Measurements from ENCODE around the gene EPHA5. TPM values are rescaled to one million over a fixed set of nuclear protein-coding genes. Genes with fewer than 3 reads are reported as not detected.

Gene EPHA5
- total RNA-seq, 1 experiment from 2014 or later = not detected

DNA sequence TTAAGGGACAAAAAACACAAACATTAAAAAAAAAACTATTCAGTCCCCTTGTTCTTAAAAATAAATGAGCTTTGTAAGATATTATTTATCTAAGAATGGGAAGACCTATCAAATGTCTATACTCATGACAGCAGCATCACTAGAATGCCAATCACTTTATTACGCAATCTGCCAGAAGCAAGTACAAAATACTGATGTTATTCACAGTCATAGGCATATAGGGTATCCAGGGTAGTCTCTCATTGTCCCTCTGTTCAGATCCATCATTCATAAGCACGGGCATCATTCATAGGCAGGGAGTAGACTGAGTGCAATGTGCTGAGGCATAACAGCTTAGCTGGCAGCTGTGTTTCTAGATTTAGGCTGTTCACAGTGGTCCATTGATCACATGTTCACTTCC lies 109.1 kb downstream of the EPHA5 start:
- no peaks in the 10 kb centered on the region for H3K9me3 Mint-ChIP-seq
- Histone ChIP-seq H2BK5ac (ENCODE audit: insufficient read length, low read length) (no peak overlapping the region), H2AFZ (ENCODE audit: low read length) (no peak overlapping the region), H3K79me2 (ENCODE audit: insufficient read depth, low read length) (no peaks in the 10 kb centered on the region), H4K8ac (replicated peaks; ENCODE audit: insufficient read length, low read depth, low read length) (no peak overlapping the region), H2BK120ac (ENCODE audit: low read depth, low read length, poor library complexity, severe bottlenecking) (no peak overlapping the region), H3K4ac (ENCODE audit: low read depth, low read length) (no peak overlapping the region), H3K4me1 (ENCODE audit: insufficient read depth, low read length) (no peaks in the 10 kb centered on the region), H2BK20ac (ENCODE audit: low read depth, low read length, poor library complexity, severe bottlenecking) (no peak overlapping the region), H3K23ac (ENCODE audit: insufficient read length, low read depth, low read length) (no peak overlapping the region), H3K9me3 (ENCODE audit: control insufficient read depth, low read depth, low read length) (no peaks in the 10 kb centered on the region), H3K56ac (ENCODE audit: insufficient read length, low read depth, low read length) (no peak overlapping the region), H3K4me2 (ENCODE audit: insufficient read depth, insufficient read length, low read length) (no peak overlapping the region), H3K14ac (ENCODE audit: insufficient read depth, low read length) (no peak overlapping the region), H3K27me3 (ENCODE audit: insufficient read depth, low read length) (no peaks in the 10 kb centered on the region), H4K5ac (ENCODE audit: insufficient read length, low read depth, low read length) (no peak overlapping the region), H3K18ac (ENCODE audit: insufficient read length, low read depth, low read length) (no peak overlapping the region), H2BK15ac (ENCODE audit: low read depth, low read length) (no peak overlapping the region), H4K20me1 (ENCODE audit: control insufficient read depth, insufficient read depth, insufficient read length) (no peaks in the 10 kb centered on the region), H4K91ac (ENCODE audit: insufficient read length, low read depth, low read length) (no peak overlapping the region), H3K79me1 (ENCODE audit: insufficient read depth, low read depth, low read length, poor library complexity, severe bottlenecking) (no peaks in the 10 kb centered on the region), H3T11ph (ENCODE audit: low read length) (no peak overlapping the region), H3K9ac (ENCODE audit: extremely low read depth, insufficient read length, low read length) (no peak overlapping the region), H2AK5ac (ENCODE audit: insufficient read length, low read length) (no peak overlapping the region), H2BK12ac (ENCODE audit: insufficient read length, low read depth, low read length) (no peak overlapping the region), H3K27ac (ENCODE audit: insufficient read length, low read depth, low read length) (no peak overlapping the region), H3K23me2 (ENCODE audit: insufficient read length, low read depth, low read length, poor library complexity, severe bottlenecking) (no peaks in the 10 kb centered on the region)
- H3K27ac Mint-ChIP-seq = no peak overlapping the region
- WGBS (ENCODE audit: extremely low coverage, insufficient read length, low lambda C conversion rate) = no CpG with 5 or more reads among the region's 2 CpGs
- H3K27me3 Mint-ChIP-seq (ENCODE audit: low read depth) = no peaks in the 10 kb centered on the region
- H3K36me3 Mint-ChIP-seq (ENCODE audit: insufficient read depth in 1 of 3, low read depth in 3 of 3) = no peaks in the 10 kb centered on the region
- no peak overlapping the region for H3K4me3 Mint-ChIP-seq
- TF ChIP-seq, protein P1, sequence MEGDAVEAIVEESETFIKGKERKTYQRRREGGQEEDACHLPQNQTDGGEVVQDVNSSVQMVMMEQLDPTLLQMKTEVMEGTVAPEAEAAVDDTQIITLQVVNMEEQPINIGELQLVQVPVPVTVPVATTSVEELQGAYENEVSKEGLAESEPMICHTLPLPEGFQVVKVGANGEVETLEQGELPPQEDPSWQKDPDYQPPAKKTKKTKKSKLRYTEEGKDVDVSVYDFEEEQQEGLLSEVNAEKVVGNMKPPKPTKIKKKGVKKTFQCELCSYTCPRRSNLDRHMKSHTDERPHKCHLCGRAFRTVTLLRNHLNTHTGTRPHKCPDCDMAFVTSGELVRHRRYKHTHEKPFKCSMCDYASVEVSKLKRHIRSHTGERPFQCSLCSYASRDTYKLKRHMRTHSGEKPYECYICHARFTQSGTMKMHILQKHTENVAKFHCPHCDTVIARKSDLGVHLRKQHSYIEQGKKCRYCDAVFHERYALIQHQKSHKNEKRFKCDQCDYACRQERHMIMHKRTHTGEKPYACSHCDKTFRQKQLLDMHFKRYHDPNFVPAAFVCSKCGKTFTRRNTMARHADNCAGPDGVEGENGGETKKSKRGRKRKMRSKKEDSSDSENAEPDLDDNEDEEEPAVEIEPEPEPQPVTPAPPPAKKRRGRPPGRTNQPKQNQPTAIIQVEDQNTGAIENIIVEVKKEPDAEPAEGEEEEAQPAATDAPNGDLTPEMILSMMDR (conservative IDR thresholded peaks at IDR 0.05) = no peak
- H3K4me1 Mint-ChIP-seq = peaks cover 8 to 9% of the 10 kb centered on the region in 2 experiments
- no peak for DNase-seq
